Activated T-cell treated with anti-CD3 and anti-CD28 coated beads, Interleukin-2, amount 50 U/mL, for 4 hours (primary cell): ENCODE data around the gene TESPA1. TPM values are rescaled to one million over a fixed set of nuclear protein-coding genes. Genes with fewer than 3 reads are reported as not detected.
"Not testable (repeated sequence)": the region's sequence is repeated elsewhere in the genome, so short reads cannot be mapped to it uniquely, and the experiment has no call there.

Experiments used
- ATAC-seq, 2 donors: fragments of 200-7000 bp; cut with Tn5 transposase; one replicate each; pipeline ENCODE4 v1.10.0; 2021
- DNase-seq: peaks from one replicate; pipeline ENCODE4 v3.0.0-alpha.2; 2020
- H3K27me3 Mint-ChIP-seq: one replicate; pipeline ENCODE4 v1.8.0; 2021; ENCODE audit warnings: low read depth, mixed read lengths
- H3K36me3 Mint-ChIP-seq: one replicate; pipeline ENCODE4 v1.8.0; 2022; ENCODE audit warnings: mixed read lengths; ENCODE audit not compliant: insufficient read depth
- H3K4me1 Mint-ChIP-seq: one replicate; pipeline ENCODE4 v1.8.0; 2021; ENCODE audit warnings: low read depth, mixed read lengths
- H3K4me3 Mint-ChIP-seq: one replicate; pipeline ENCODE4 v1.8.0; 2021; ENCODE audit warnings: mild to moderate bottlenecking, moderate library complexity, mixed read lengths
- H3K9me3 Mint-ChIP-seq: one replicate; pipeline ENCODE4 v1.8.0; 2021; ENCODE audit warnings: mixed read lengths
- total RNA-seq, 3 donors: library from RNA; stranded (reverse); gene quantifications; one replicate each; pipeline ENCODE4 v1.2.1, GENCODE V29; 2021

Gene TESPA1
- total RNA-seq, 3 donors from 2014 or later: 89.6 to 102 (median 94.8) TPM

GRCh38 chr12:54948171-54948570 is 36.4 kb downstream of the TESPA1 start:
- no peaks in the 10 kb centered on the region for H3K27me3 Mint-ChIP-seq
- ATAC-seq: no peak
- peaks cover 43% of the 10 kb centered on the region for H3K36me3 Mint-ChIP-seq
- no peak overlapping the region for H3K4me3 Mint-ChIP-seq
- peaks cover 36% of the 10 kb centered on the region for H3K4me1 Mint-ChIP-seq
- DNase-seq: no peak
- H3K9me3 Mint-ChIP-seq: peaks cover 4% of the 10 kb centered on the region

GRCh38 chr12:54945082-54945481 is 39.5 kb downstream of the TESPA1 start:
- peaks cover 28% of the 10 kb centered on the region for H3K36me3 Mint-ChIP-seq
- DNase-seq (no peak), ATAC-seq (no peak)
- no peaks in the 10 kb centered on the region for H3K9me3 Mint-ChIP-seq
- H3K4me3 Mint-ChIP-seq: no peak overlapping the region
- no peaks in the 10 kb centered on the region for H3K27me3 Mint-ChIP-seq
- H3K4me1 Mint-ChIP-seq: peaks cover 18% of the 10 kb centered on the region

- H3K4me3 Mint-ChIP-seq, H3K9me3 Mint-ChIP-seq, ATAC-seq, H3K27me3 Mint-ChIP-seq, DNase-seq: not testable (repeated sequence)
- H3K36me3 Mint-ChIP-seq: peaks cover 24% of the 10 kb centered on the region
- H3K4me1 Mint-ChIP-seq: peaks cover 14% of the 10 kb centered on the region
Observed at GRCh38 chr12:54943292-54943691, 41.3 kb downstream of the TESPA1 start.

- no peaks in the 10 kb centered on the region for H3K27me3 Mint-ChIP-seq
- peaks cover 14% of the 10 kb centered on the region for H3K36me3 Mint-ChIP-seq
- no peak overlapping the region for H3K4me3 Mint-ChIP-seq
- peaks cover 14% of the 10 kb centered on the region for H3K4me1 Mint-ChIP-seq
- DNase-seq (no peak), ATAC-seq (no peak)
- H3K9me3 Mint-ChIP-seq: peaks cover 4% of the 10 kb centered on the region
Observed at GRCh38 chr12:54941659-54942058, 42.9 kb downstream of the TESPA1 start.

- no peak for DNase-seq
- peaks cover 14% of the 10 kb centered on the region for H3K36me3 Mint-ChIP-seq
Observed at GRCh38 chr12:54940727-54941315, 43.7 kb downstream of the TESPA1 start.

GRCh38 chr12:54937929-54938328 is 46.6 kb downstream of the TESPA1 start:
- no peak overlapping the region for H3K4me3 Mint-ChIP-seq
- H3K4me1 Mint-ChIP-seq: peaks cover 50% of the 10 kb centered on the region
- DNase-seq (no peak), ATAC-seq (no peak)
- no peaks in the 10 kb centered on the region for H3K27me3 Mint-ChIP-seq
- H3K9me3 Mint-ChIP-seq: peaks cover 16% of the 10 kb centered on the region
- peaks cover 14% of the 10 kb centered on the region for H3K36me3 Mint-ChIP-seq

More at GRCh38 chr12:54940727-54941315, 43.7 kb downstream of the TESPA1 start:
- Mint-ChIP-seq H3K9me3 (peaks cover 11% of the 10 kb centered on the region), H3K4me3 (no peak overlapping the region), H3K27me3 (no peaks in the 10 kb centered on the region), H3K4me1 (peaks cover 21% of the 10 kb centered on the region)
- ATAC-seq: no peak

- no peak for ATAC-seq
- peaks cover 12% of the 10 kb centered on the region for H3K36me3 Mint-ChIP-seq
- H3K4me1 Mint-ChIP-seq: peaks cover 55% of the 10 kb centered on the region
Observed at GRCh38 chr12:54937376-54937775, 47.2 kb downstream of the TESPA1 start.

GRCh38 chr12:54936736-54937135 is 47.8 kb downstream of the TESPA1 start:
- Mint-ChIP-seq H3K27me3 (no peaks in the 10 kb centered on the region), H3K4me1 (peaks cover 59% of the 10 kb centered on the region), H3K9me3 (peaks cover 16% of the 10 kb centered on the region), H3K36me3 (peaks cover 17% of the 10 kb centered on the region), H3K4me3 (no peak overlapping the region)
- ATAC-seq: no peak
- DNase-seq: no peak

More at GRCh38 chr12:54937376-54937775, 47.2 kb downstream of the TESPA1 start:
- Mint-ChIP-seq H3K27me3 (no peaks in the 10 kb centered on the region), H3K9me3 (peaks cover 16% of the 10 kb centered on the region), H3K4me3 (no peak overlapping the region)
- no peak for DNase-seq

- Mint-ChIP-seq H3K4me1 (peaks cover 61% of the 10 kb centered on the region), H3K4me3 (peak overlapping the region; percentile 43), H3K36me3 (peaks cover 25% of the 10 kb centered on the region), H3K9me3 (peaks cover 29% of the 10 kb centered on the region), H3K27me3 (no peaks in the 10 kb centered on the region)
- ATAC-seq (peak; percentile 94), DNase-seq (peak; percentile 32)
Observed at GRCh38 chr12:54935235-54935951, 49.2 kb downstream of the TESPA1 start.

- peaks cover 61% of the 10 kb centered on the region for H3K4me1 Mint-ChIP-seq
- H3K4me3 Mint-ChIP-seq: no peak overlapping the region
- H3K9me3 Mint-ChIP-seq: peaks cover 36% of the 10 kb centered on the region
- ATAC-seq (no peak), DNase-seq (no peak)
- H3K27me3 Mint-ChIP-seq: no peaks in the 10 kb centered on the region
- peaks cover 26% of the 10 kb centered on the region for H3K36me3 Mint-ChIP-seq
Observed at GRCh38 chr12:54934419-54934818, 50.1 kb downstream of the TESPA1 start.

- no peaks in the 10 kb centered on the region for H3K27me3 Mint-ChIP-seq
- H3K9me3 Mint-ChIP-seq: peaks cover 39% of the 10 kb centered on the region
- no peak overlapping the region for H3K4me3 Mint-ChIP-seq
- peaks cover 26% of the 10 kb centered on the region for H3K36me3 Mint-ChIP-seq
- DNase-seq: no peak
- peak; percentile 47 to 53 for ATAC-seq
- H3K4me1 Mint-ChIP-seq: peaks cover 60% of the 10 kb centered on the region
Observed at GRCh38 chr12:54933376-54933775, 51.2 kb downstream of the TESPA1 start.

GRCh38 chr12:54932691-54933090 is 51.9 kb downstream of the TESPA1 start:
- DNase-seq (no peak), ATAC-seq (no peak)
- H3K27me3 Mint-ChIP-seq: no peaks in the 10 kb centered on the region
- peaks cover 24% of the 10 kb centered on the region for H3K36me3 Mint-ChIP-seq
- H3K4me1 Mint-ChIP-seq: peaks cover 59% of the 10 kb centered on the region
- no peak overlapping the region for H3K4me3 Mint-ChIP-seq
- peaks cover 39% of the 10 kb centered on the region for H3K9me3 Mint-ChIP-seq

- Mint-ChIP-seq H3K4me1 (peaks cover 52% of the 10 kb centered on the region), H3K4me3 (no peak overlapping the region), H3K9me3 (peaks cover 42% of the 10 kb centered on the region), H3K27me3 (no peaks in the 10 kb centered on the region), H3K36me3 (peaks cover 27% of the 10 kb centered on the region)
- ATAC-seq (no peak), DNase-seq (no peak)
Observed at GRCh38 chr12:54932038-54932437, 52.5 kb downstream of the TESPA1 start.

GRCh38 chr12:54929998-54930397 is 54.6 kb downstream of the TESPA1 start:
- no peak overlapping the region for H3K4me3 Mint-ChIP-seq
- no peak for ATAC-seq
- H3K27me3 Mint-ChIP-seq: no peaks in the 10 kb centered on the region
- peaks cover 30% of the 10 kb centered on the region for H3K36me3 Mint-ChIP-seq
- DNase-seq: no peak
- H3K9me3 Mint-ChIP-seq: peaks cover 26% of the 10 kb centered on the region
- peaks cover 40% of the 10 kb centered on the region for H3K4me1 Mint-ChIP-seq

GRCh38 chr12:54926246-54926645 is 58.3 kb downstream of the TESPA1 start:
- ATAC-seq (no peak), DNase-seq (no peak)
- Mint-ChIP-seq H3K36me3 (peaks cover 20% of the 10 kb centered on the region), H3K27me3 (no peaks in the 10 kb centered on the region), H3K4me1 (peaks cover 8% of the 10 kb centered on the region), H3K9me3 (peaks cover 21% of the 10 kb centered on the region), H3K4me3 (no peak overlapping the region)
